ENCODE measurements around the gene ZNF777.
"Not testable (repeated sequence)": the region's sequence is repeated elsewhere in the genome, so short reads cannot be mapped to it uniquely, and the experiment has no call there.

ZNF777 gene

DNA sequence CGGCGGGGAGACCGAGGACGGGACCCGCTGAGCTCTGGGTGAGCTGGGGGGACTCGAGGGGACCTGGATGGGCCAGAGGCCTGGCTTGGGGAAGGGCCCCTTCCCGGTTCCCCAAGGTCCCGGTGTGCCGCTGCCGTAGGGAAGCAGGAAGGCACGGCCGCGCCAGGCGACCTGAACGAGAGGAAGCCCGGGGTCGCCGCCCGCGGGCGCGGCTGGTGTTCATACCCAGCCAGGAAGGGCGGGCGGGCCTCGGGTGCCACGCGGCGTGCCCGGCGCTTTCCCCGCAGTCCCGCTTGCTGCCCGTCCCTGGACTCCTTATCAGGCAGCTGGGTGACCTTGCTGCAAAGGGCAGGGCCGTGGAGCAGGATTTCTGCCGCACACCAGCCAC is 38.0 kb downstream of the ZNF777 start:
- H3K9ac ChIP-seq (ENCODE audit: insufficient read length) = no peak overlapping the region
- TF ChIP-seq EZH2 (IDR thresholded peaks at IDR 0.05) = no peak
- no peak for TF ChIP-seq POLR2AphosphoS5 (IDR thresholded peaks at IDR 0.05; ENCODE audit: borderline replicate concordance, low read depth, low read length)
- no peak for TF ChIP-seq FOXP2 (optimal IDR thresholded peaks at IDR 0.05; ENCODE audit: control extremely low read depth, extremely low read length, insufficient read depth)
- DNase-seq (ENCODE audit: low read depth, low spot score) = no peak
- H3K36me3 ChIP-seq (ENCODE audit: insufficient read depth, low read length) = no peaks in the 10 kb centered on the region
- H3K27ac ChIP-seq = no peak overlapping the region
- no peak overlapping the region for H3K4me3 ChIP-seq
- no peaks in the 10 kb centered on the region for H3K9me3 ChIP-seq (ENCODE audit: low read depth, low read length)

DNA sequence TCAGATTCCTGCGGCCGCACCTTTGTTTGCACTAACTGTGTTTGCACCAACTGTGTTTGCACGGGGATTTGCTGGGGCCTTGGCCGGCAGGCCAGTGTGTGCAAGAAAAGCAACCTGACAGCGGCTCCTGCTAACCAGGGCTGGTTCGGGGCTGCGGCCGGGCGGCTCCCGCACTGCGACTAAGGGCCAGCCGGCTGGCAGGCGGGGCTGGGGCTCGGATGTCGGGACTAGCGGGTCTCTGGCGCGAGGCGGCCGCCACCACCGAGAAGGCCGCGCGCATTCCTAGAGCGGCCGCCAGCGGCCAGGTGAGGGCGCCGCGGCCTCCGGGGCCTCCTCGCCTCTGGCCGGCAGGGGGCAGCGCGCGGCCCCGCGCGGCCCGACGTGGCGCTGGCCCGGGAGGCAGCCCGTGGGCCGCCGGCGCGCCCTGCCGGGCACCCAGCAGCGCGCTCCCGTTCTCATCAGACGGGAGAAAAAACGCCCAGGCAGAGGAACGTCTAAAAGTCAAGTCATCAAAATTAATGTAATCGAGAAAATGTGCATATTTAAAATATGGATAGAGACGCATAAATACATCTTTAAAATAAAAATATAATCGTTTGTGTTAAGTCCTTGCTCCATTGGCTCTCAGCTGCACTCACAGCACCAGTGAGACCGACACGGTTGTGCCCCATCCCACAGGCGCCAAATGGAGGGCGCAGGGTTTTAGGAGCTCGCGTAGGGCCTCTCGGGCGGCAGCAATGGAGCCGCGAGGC is 38.5 kb downstream of the ZNF777 start:
- DNase-seq (ENCODE audit: low read depth, low spot score) = no peak

GRCh38 chr7:149420006-149420405 is 40.9 kb downstream of the ZNF777 start:
- TF ChIP-seq POLR2AphosphoS5 (IDR thresholded peaks at IDR 0.05; ENCODE audit: borderline replicate concordance, low read depth, low read length) (no peak), EZH2 (IDR thresholded peaks at IDR 0.05) (no peak), FOXP2 (optimal IDR thresholded peaks at IDR 0.05; ENCODE audit: control extremely low read depth, extremely low read length, insufficient read depth) (no peak)
- Histone ChIP-seq H3K9me3 (ENCODE audit: low read depth, low read length) (no peaks in the 10 kb centered on the region), H3K4me3 (no peak overlapping the region), H3K9ac (ENCODE audit: insufficient read length) (no peak overlapping the region), H3K27ac (no peak overlapping the region), H3K36me3 (ENCODE audit: insufficient read depth, low read length) (no peaks in the 10 kb centered on the region)
- DNase-seq (ENCODE audit: low read depth, low spot score) = no peak

More for the DNA sequence above, 38.5 kb downstream of the ZNF777 start:
- TF ChIP-seq EZH2 (IDR thresholded peaks at IDR 0.05) (no peak), FOXP2 (optimal IDR thresholded peaks at IDR 0.05; ENCODE audit: control extremely low read depth, extremely low read length, insufficient read depth) (no peak), POLR2AphosphoS5 (IDR thresholded peaks at IDR 0.05; ENCODE audit: borderline replicate concordance, low read depth, low read length) (no peak)
- H3K9me3 ChIP-seq (ENCODE audit: low read depth, low read length) = no peaks in the 10 kb centered on the region
- no peak overlapping the region for H3K27ac ChIP-seq
- no peaks in the 10 kb centered on the region for H3K36me3 ChIP-seq (ENCODE audit: insufficient read depth, low read length)
- H3K9ac ChIP-seq (ENCODE audit: insufficient read length) = no peak overlapping the region
- no peak overlapping the region for H3K4me3 ChIP-seq

- no peak overlapping the region for H3K4me3 ChIP-seq
- no peak for DNase-seq (ENCODE audit: low read depth, low spot score)
- H3K9me3 ChIP-seq (ENCODE audit: low read depth, low read length) = no peaks in the 10 kb centered on the region
- TF ChIP-seq FOXP2 (optimal IDR thresholded peaks at IDR 0.05; ENCODE audit: control extremely low read depth, extremely low read length, insufficient read depth) (no peak), EZH2 (IDR thresholded peaks at IDR 0.05) (no peak), POLR2AphosphoS5 (IDR thresholded peaks at IDR 0.05; ENCODE audit: borderline replicate concordance, low read depth, low read length) (no peak)
- H3K9ac ChIP-seq (ENCODE audit: insufficient read length) = no peak overlapping the region
- H3K27ac ChIP-seq = no peak overlapping the region
- H3K36me3 ChIP-seq (ENCODE audit: insufficient read depth, low read length) = no peaks in the 10 kb centered on the region
Measured at GRCh38 chr7:149415391-149416071, 45.3 kb downstream of the ZNF777 start.

DNA sequence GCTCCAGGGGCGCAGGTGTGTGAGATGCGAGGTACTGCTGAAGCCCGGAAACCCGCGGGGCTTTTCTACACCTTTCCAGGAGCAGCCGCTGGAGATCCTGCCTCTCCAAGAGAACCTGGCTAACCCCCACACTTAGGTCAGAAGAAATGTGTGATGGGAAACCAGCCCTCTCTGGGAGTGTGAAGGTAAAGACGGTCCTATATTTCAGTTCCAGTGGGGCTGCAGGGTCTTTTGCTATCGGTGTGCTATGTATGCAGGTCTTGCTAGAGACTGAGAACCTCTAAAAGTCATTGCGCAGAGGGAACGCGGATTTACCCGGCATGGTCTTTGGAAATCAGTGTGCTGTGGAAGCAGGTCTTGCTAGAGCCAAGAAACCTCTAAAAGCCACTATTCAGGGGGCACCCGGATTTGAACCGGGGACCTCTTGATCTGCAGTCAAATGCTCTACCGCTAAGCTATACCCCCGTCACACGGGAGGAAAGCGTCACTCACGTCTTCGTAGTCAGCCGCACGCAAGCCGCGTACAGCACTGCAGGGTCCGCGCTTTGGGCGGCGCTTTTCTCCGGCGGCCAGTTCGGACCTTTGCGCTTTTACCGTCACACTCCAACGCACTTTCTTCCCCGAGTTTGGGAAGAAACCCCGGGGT is 46.0 kb downstream of the ZNF777 start:
- no peak overlapping the region for H3K9ac ChIP-seq (ENCODE audit: insufficient read length)
- DNase-seq (ENCODE audit: low read depth, low spot score) = no peak
- TF ChIP-seq EZH2 (IDR thresholded peaks at IDR 0.05) (no peak), POLR2AphosphoS5 (IDR thresholded peaks at IDR 0.05; ENCODE audit: borderline replicate concordance, low read depth, low read length) (no peak), FOXP2 (optimal IDR thresholded peaks at IDR 0.05; ENCODE audit: control extremely low read depth, extremely low read length, insufficient read depth) (no peak)

DNA sequence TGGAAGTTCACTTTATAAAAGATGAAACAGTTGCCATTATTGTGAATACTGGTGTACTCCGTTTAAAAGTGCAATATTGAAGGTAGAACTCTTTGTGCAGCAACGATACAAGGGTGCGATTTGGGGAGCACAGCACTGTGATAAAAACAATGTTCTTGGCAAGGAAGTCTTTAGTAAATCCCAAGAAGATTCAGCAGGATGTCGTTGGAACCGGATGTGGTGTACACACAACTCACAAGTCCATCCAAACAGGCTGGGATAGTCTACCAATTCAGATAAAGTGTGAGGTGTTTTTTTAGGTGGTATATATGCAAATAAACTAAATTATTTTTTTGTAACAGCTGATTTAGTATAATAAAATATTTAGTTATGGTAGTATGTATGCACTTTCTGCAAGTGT is 46.7 kb downstream of the ZNF777 start:
- DNase-seq (ENCODE audit: low read depth, low spot score) = no peak
- Histone ChIP-seq H3K27ac (no peak overlapping the region), H3K9ac (ENCODE audit: insufficient read length) (no peak overlapping the region), H3K4me3 (no peak overlapping the region), H3K36me3 (ENCODE audit: insufficient read depth, low read length) (no peaks in the 10 kb centered on the region), H3K9me3 (ENCODE audit: low read depth, low read length) (no peaks in the 10 kb centered on the region)
- TF ChIP-seq FOXP2 (optimal IDR thresholded peaks at IDR 0.05; ENCODE audit: control extremely low read depth, extremely low read length, insufficient read depth) (no peak), EZH2 (IDR thresholded peaks at IDR 0.05) (no peak), POLR2AphosphoS5 (IDR thresholded peaks at IDR 0.05; ENCODE audit: borderline replicate concordance, low read depth, low read length) (no peak)

More for the DNA sequence above, 46.0 kb downstream of the ZNF777 start:
- H3K27ac ChIP-seq = no peak overlapping the region
- H3K36me3 ChIP-seq (ENCODE audit: insufficient read depth, low read length) = no peaks in the 10 kb centered on the region
- no peak overlapping the region for H3K4me3 ChIP-seq
- no peaks in the 10 kb centered on the region for H3K9me3 ChIP-seq (ENCODE audit: low read depth, low read length)

GRCh38 chr7:149413083-149413482 is 47.8 kb downstream of the ZNF777 start:
- not testable (repeated sequence) for H3K9ac ChIP-seq (ENCODE audit: insufficient read length); H3K27ac ChIP-seq; H3K36me3 ChIP-seq (ENCODE audit: insufficient read depth, low read length); DNase-seq (ENCODE audit: low read depth, low spot score); H3K4me3 ChIP-seq; H3K9me3 ChIP-seq (ENCODE audit: low read depth, low read length)

DNA sequence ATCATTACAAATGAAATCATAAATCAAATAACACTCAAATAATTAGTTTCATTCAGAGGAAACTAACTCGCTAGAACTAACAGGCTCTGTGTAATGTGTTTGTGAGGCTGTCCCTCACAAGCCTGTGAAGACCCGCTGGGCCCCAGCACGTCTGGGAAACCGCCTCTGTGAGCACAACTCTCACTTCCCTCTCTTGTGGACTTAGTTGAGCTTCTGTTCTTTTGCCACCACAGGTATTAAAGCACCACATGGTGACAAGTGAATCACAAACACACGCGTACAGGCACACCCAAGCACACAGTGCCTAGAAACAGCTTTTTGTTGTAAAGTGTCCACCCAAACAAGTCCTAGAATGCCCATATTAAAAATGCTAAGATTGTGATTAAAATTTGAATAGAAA is 51.0 kb downstream of the ZNF777 start:
- no peak for DNase-seq (ENCODE audit: low read depth, low spot score)
- no peak for TF ChIP-seq POLR2AphosphoS5 (IDR thresholded peaks at IDR 0.05; ENCODE audit: borderline replicate concordance, low read depth, low read length)
- no peak for TF ChIP-seq EZH2 (IDR thresholded peaks at IDR 0.05)
- no peak for TF ChIP-seq FOXP2 (optimal IDR thresholded peaks at IDR 0.05; ENCODE audit: control extremely low read depth, extremely low read length, insufficient read depth)
- Histone ChIP-seq H3K36me3 (ENCODE audit: insufficient read depth, low read length) (no peaks in the 10 kb centered on the region), H3K4me3 (no peak overlapping the region), H3K27ac (no peak overlapping the region), H3K9me3 (ENCODE audit: low read depth, low read length) (no peaks in the 10 kb centered on the region), H3K9ac (ENCODE audit: insufficient read length) (no peak overlapping the region)
